HFFc6 (cell line): ENCODE measurements around the gene PRICKLE2. TPM values are rescaled to one million over a fixed set of nuclear protein-coding genes. Genes with fewer than 3 reads are reported as not detected.

Source experiments
- DNase-seq: peaks from one replicate; pipeline ENCODE4 v3.0.0-alpha.2; 2018
- H3K27ac Mint-ChIP-seq: 2 replicates; pipeline ENCODE4 v1.8.0; 2020; ENCODE audit warnings: mild to moderate bottlenecking, mixed read lengths
- H3K27me3 Mint-ChIP-seq: 2 replicates; pipeline ENCODE4 v1.8.0; 2021; ENCODE audit warnings: mild to moderate bottlenecking, moderate library complexity, mixed read lengths; ENCODE audit not compliant: insufficient read depth
- H3K36me3 Mint-ChIP-seq: 2 replicates; pipeline ENCODE4 v1.8.0; 2021; ENCODE audit warnings: low read depth, mixed read lengths
- H3K4me1 Mint-ChIP-seq: 2 replicates; pipeline ENCODE4 v1.8.0; 2020; ENCODE audit warnings: low read depth, mixed read lengths
- H3K4me3 Mint-ChIP-seq: 2 replicates; pipeline ENCODE4 v1.8.0; 2020; ENCODE audit warnings: mild to moderate bottlenecking, moderate library complexity, mixed read lengths
- H3K9me3 Mint-ChIP-seq: 2 replicates; pipeline ENCODE4 v1.8.0; 2020; ENCODE audit warnings: mild to moderate bottlenecking, mixed read lengths
- total RNA-seq, 6 experiments: library from RNA; stranded (reverse); fragmentation: NEBNext Ultra II Directional; extraction: Animal tissue kit (Norgen Biotek cat#: 25700); gene quantifications; 2 replicates in 1 of 6; 3 replicates in 5 of 6; pipeline ENCODE4 v1.2.3, GENCODE V29; 2021
- TF ChIP-seq, protein P1 (sequence below): fragments of 200-600 bp; sonication (generic); IDR thresholded peaks from 2 replicates; pipeline ENCODE4 v1.5.0; 2021; ENCODE audit warnings: antibody characterized with exemption, mild to moderate bottlenecking

PRICKLE2 gene
- total RNA-seq, 6 experiments from 2014 or later: 14.0 to 21.7 (median 18.4) TPM

GRCh38 chr3:64152086-64152485, 73.2 kb downstream of the PRICKLE2 start:
- TF ChIP-seq, protein P1, sequence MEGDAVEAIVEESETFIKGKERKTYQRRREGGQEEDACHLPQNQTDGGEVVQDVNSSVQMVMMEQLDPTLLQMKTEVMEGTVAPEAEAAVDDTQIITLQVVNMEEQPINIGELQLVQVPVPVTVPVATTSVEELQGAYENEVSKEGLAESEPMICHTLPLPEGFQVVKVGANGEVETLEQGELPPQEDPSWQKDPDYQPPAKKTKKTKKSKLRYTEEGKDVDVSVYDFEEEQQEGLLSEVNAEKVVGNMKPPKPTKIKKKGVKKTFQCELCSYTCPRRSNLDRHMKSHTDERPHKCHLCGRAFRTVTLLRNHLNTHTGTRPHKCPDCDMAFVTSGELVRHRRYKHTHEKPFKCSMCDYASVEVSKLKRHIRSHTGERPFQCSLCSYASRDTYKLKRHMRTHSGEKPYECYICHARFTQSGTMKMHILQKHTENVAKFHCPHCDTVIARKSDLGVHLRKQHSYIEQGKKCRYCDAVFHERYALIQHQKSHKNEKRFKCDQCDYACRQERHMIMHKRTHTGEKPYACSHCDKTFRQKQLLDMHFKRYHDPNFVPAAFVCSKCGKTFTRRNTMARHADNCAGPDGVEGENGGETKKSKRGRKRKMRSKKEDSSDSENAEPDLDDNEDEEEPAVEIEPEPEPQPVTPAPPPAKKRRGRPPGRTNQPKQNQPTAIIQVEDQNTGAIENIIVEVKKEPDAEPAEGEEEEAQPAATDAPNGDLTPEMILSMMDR: no peak
- H3K27ac Mint-ChIP-seq: peak overlapping the region; percentile 97

GRCh38 chr3:64151342-64151871, 73.9 kb downstream of the PRICKLE2 start:
- peaks cover 2% of the 10 kb centered on the region; the same call in 1 of the 2 replicates for H3K27me3 Mint-ChIP-seq
- peaks cover 18% of the 10 kb centered on the region for H3K9me3 Mint-ChIP-seq
- no peak for DNase-seq
- peaks cover 63% of the 10 kb centered on the region for H3K36me3 Mint-ChIP-seq
- peaks cover 39% of the 10 kb centered on the region for H3K4me1 Mint-ChIP-seq
- TF ChIP-seq, protein P1: no peak
- H3K4me3 Mint-ChIP-seq: peak overlapping the region; percentile 75
- H3K27ac Mint-ChIP-seq: peak overlapping the region; percentile 97

More at GRCh38 chr3:64152086-64152485, 73.2 kb downstream of the PRICKLE2 start:
- Mint-ChIP-seq H3K27me3 (peaks cover 2% of the 10 kb centered on the region; the same call in 1 of the 2 replicates), H3K36me3 (peaks cover 64% of the 10 kb centered on the region), H3K4me1 (peaks cover 39% of the 10 kb centered on the region), H3K4me3 (peak overlapping the region; percentile 39), H3K9me3 (peaks cover 18% of the 10 kb centered on the region)
- peak; percentile 70 for DNase-seq

DNA sequence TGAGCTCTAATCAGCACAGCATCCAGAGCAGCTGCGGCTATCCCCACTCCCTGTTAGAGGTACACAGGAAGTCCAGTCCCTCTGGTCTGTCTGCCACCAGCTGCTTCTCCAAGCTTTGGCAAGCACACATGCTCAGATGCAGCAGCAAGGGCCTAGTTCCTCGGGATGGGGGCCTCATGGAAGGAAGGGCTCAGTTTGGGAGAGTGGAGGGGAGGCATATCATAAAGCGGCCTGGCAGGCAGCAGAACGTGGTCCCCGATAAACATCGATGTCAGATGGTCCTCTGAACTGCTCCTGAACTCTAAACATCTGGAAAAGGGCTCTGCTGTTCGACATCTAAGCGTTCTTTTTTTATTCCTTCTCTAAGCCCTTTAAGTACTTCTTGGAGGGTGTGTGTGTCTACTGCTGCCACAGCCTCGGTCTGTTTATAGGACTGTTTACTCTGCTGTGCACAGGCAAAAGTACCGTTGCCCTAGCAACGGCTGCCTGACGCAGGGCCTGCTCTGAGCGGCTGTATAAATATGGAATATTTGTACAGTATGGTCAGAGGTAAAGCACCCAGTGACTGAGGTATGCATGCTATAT, 74.6 kb downstream of the PRICKLE2 start:
- Mint-ChIP-seq H3K4me3 (peak overlapping the region; percentile 75), H3K27ac (peak overlapping the region; percentile 97), H3K9me3 (peaks cover 18% of the 10 kb centered on the region), H3K4me1 (peaks cover 39% of the 10 kb centered on the region), H3K36me3 (peaks cover 69% of the 10 kb centered on the region), H3K27me3 (peaks cover 2% of the 10 kb centered on the region; the same call in 1 of the 2 replicates)
- TF ChIP-seq, protein P1: no peak
- peak; percentile 96 for DNase-seq

DNA sequence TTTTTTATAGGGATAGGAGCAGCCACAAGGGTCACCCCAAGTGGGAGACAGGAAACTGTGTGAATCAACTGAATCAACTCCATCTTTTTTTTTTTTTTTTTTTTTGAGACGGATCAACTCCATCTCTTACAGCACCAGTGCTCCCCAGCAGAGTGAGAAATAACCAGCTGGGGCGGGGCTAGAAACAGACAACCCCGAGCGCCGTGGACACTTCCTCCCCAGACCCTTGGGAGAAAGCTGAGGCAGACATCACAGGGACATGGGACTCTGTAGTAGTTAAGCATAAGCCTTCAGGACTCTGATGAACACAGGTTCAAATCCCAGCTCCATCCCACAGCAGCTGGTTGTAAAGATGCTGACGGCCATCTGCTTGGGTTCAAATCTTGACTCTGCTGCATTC, 75.4 kb downstream of the PRICKLE2 start:
- Mint-ChIP-seq H3K36me3 (peaks cover 70% of the 10 kb centered on the region), H3K27ac (peak overlapping the region; percentile 97), H3K27me3 (peaks cover 2% of the 10 kb centered on the region; the same call in 1 of the 2 replicates), H3K9me3 (peaks cover 18% of the 10 kb centered on the region), H3K4me1 (peaks cover 39% of the 10 kb centered on the region), H3K4me3 (no peak overlapping the region)
- no peak for DNase-seq
- TF ChIP-seq, protein P1: no peak

DNA sequence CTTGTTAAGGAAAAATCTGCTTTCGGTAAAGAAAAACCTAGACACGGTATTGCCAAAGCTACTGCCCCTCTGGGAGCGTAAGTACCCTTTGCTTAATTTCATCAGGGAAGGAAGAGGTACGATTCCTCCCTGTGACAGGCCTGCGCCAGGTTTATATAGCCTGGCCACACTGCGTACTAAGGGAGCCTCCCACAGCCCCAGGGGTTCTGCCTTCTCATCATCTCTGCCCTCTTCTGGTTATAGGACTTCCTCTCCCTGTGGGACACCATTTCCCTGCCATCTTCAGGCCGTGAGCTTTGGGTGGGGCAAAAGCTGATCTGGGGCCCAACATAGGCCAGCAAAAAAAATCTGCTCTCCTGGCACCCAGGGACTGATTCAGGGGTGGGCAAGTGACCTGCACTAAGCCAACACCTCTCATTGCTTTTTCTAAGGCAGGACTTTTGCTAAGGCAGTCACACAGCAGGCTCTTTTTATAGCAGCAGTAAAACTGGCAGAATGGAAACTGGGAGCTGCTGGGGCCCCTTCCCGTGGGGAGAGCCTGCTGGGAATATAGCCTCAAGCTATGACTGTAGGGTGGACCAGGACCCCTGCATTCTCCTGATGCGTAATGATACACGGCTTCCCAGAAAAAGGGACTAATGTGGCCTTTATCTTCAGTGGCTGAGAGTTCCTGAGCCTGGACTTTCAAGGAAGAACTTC, 76.2 kb downstream of the PRICKLE2 start:
- peaks cover 2% of the 10 kb centered on the region; the same call in 1 of the 2 replicates for H3K27me3 Mint-ChIP-seq
- TF ChIP-seq, protein P1: no peak
- H3K4me3 Mint-ChIP-seq: no peak overlapping the region
- H3K27ac Mint-ChIP-seq: peak overlapping the region; percentile 97
- no peak for DNase-seq
- H3K4me1 Mint-ChIP-seq: peaks cover 45% of the 10 kb centered on the region
- H3K36me3 Mint-ChIP-seq: peaks cover 70% of the 10 kb centered on the region
- H3K9me3 Mint-ChIP-seq: peaks cover 18% of the 10 kb centered on the region
